HepG2 (cell line): Measurements from ENCODE around the gene KANK4. TPM values are rescaled to one million over a fixed set of nuclear protein-coding genes. Genes with fewer than 3 reads are reported as not detected.

Source experiments
- BRF2 ChIP-seq: sonication (generic); formaldehyde crosslinking; IDR thresholded peaks from 2 replicates; pipeline ENCODE4 v1.8.1; 2022; ENCODE audit warnings: mild to moderate bottlenecking, missing genetic modification reagents
- CHD2 ChIP-seq: IDR thresholded peaks from 2 replicates; pipeline ENCODE4 v1.6.1; 2011; ENCODE audit warnings: low read depth, low read length, improper control_type of control experiment
- E2F1 ChIP-seq: sonication (generic); formaldehyde crosslinking; IDR thresholded peaks from 2 replicates; pipeline ENCODE4 v1.5.0; 2020; ENCODE audit warnings: missing genetic modification reagents
- GATAD2A ChIP-seq: IDR thresholded peaks from 2 replicates; pipeline ENCODE4 v1.6.1; 2016
- HOXA7 ChIP-seq: sonication (generic); formaldehyde crosslinking; IDR thresholded peaks from 2 replicates; pipeline ENCODE4 v1.8.1; 2022; ENCODE audit warnings: mild to moderate bottlenecking, missing genetic modification reagents, moderate library complexity
- JARID2 ChIP-seq: sonication (generic); formaldehyde crosslinking; IDR thresholded peaks from 2 replicates; pipeline ENCODE4 v1.8.1; 2023; ENCODE audit warnings: missing genetic modification reagents, inconsistent platforms; ENCODE audit not compliant: insufficient replicate concordance
- JDP2 ChIP-seq: sonication (generic); formaldehyde crosslinking; IDR thresholded peaks from 2 replicates; pipeline ENCODE4 v1.8.1; 2022; ENCODE audit warnings: missing genetic modification reagents, borderline replicate concordance
- JUN ChIP-seq: sonication (generic); formaldehyde crosslinking; IDR thresholded peaks from 2 replicates; pipeline ENCODE4 v1.4.0; 2020; ENCODE audit warnings: mild to moderate bottlenecking, missing genetic modification reagents
- KLF9 ChIP-seq: IDR thresholded peaks from 2 replicates; pipeline ENCODE4 v1.6.1; 2016; ENCODE audit warnings: low read depth
- MAX ChIP-seq: IDR thresholded peaks from 2 replicates; pipeline ENCODE4 v1.6.1; 2012; ENCODE audit warnings: inconsistent platforms
- NONO ChIP-seq, 2 experiments: fragments of 450-650 bp in 1 of 2; sonication (generic) in 1 of 2; formaldehyde crosslinking in 1 of 2; IDR thresholded peaks in 1 of 2; conservative IDR thresholded peaks in 1 of 2; 2 replicates each; pipeline versions ENCODE4 v1.6.1 to v1.8.0; 2017 to 2022; ENCODE audit warnings: mild to moderate bottlenecking in 1 of 2, missing genetic modification reagents in 1 of 2, moderate library complexity in 1 of 2
- PHF5A ChIP-seq: IDR thresholded peaks from one replicate; pipeline ENCODE4 v1.6.1; 2018; ENCODE audit warnings: low read depth, missing genetic modification reagents; ENCODE audit not compliant: unreplicated experiment
- PRPF4 ChIP-seq: fragments of 200-400 bp; formaldehyde crosslinking; IDR thresholded peaks from 2 replicates; pipeline ENCODE4 v1.6.1; 2016; ENCODE audit warnings: low read length, low read depth; ENCODE audit not compliant: poor library complexity, severe bottlenecking
- SPEN ChIP-seq: sonication (generic); formaldehyde crosslinking; IDR thresholded peaks from 2 replicates; pipeline ENCODE4 v1.5.1; 2020; ENCODE audit warnings: low read depth, mild to moderate bottlenecking, missing genetic modification reagents
- ZBTB25 ChIP-seq: IDR thresholded peaks from 2 replicates; pipeline ENCODE4 v1.6.1; 2018; ENCODE audit warnings: missing genetic modification reagents
- ZBTB37 ChIP-seq: sonication (generic); formaldehyde crosslinking; IDR thresholded peaks from 2 replicates; pipeline ENCODE4 v1.4.0; 2020; ENCODE audit warnings: mild to moderate bottlenecking, missing genetic modification reagents
- ZBTB42 ChIP-seq: sonication (generic); formaldehyde crosslinking; IDR thresholded peaks from 2 replicates; pipeline ENCODE4 v1.5.0; 2020; ENCODE audit warnings: mild to moderate bottlenecking, missing genetic modification reagents
- ZMYM4 ChIP-seq: sonication (generic); formaldehyde crosslinking; IDR thresholded peaks from 2 replicates; pipeline ENCODE4 v1.8.1; 2023; ENCODE audit warnings: mild to moderate bottlenecking, missing genetic modification reagents
- ZNF274 ChIP-seq: sonication (generic); formaldehyde crosslinking; IDR thresholded peaks from 2 replicates; pipeline ENCODE4 v1.5.1; 2020; ENCODE audit warnings: mild to moderate bottlenecking, missing genetic modification reagents
- ZNF292 ChIP-seq: sonication (generic); formaldehyde crosslinking; IDR thresholded peaks from 2 replicates; pipeline ENCODE4 v1.8.1; 2022; ENCODE audit warnings: mild to moderate bottlenecking, low read depth, missing genetic modification reagents, borderline replicate concordance
- ZNF333 ChIP-seq: sonication (generic); formaldehyde crosslinking; IDR thresholded peaks from 2 replicates; pipeline ENCODE4 v1.4.0; 2020; ENCODE audit warnings: mild to moderate bottlenecking, missing genetic modification reagents, borderline replicate concordance
- ZNF777 ChIP-seq: sonication (generic); formaldehyde crosslinking; IDR thresholded peaks from 2 replicates; pipeline ENCODE4 v1.4.0; 2020; ENCODE audit warnings: missing genetic modification reagents
- ZNF784 ChIP-seq: sonication (generic); formaldehyde crosslinking; IDR thresholded peaks from 2 replicates; pipeline ENCODE4 v1.5.1; 2020; ENCODE audit warnings: missing genetic modification reagents, mild to moderate bottlenecking, borderline replicate concordance
- ZNF883 ChIP-seq: sonication (generic); formaldehyde crosslinking; IDR thresholded peaks from 2 replicates; pipeline ENCODE4 v1.5.1; 2020; ENCODE audit warnings: mild to moderate bottlenecking, missing genetic modification reagents; ENCODE audit errors: not compliant biosample characterization
- polyA plus RNA-seq, 8 experiments: library from polyadenylated mRNA; depleted of rRNA in 3 of 8; stranded (reverse) in 7 of 8; unstranded in 1 of 8; fragments of >200 nt; fragmentation: Illumina TruSeq in 4 of 8; extraction: Trizol in 4 of 8; gene quantifications; 2 replicates each; pipeline versions ENCODE4 v1.2.1 to v1.2.3, GENCODE V29; 2011 to 2016; ENCODE audit warnings: low read depth in 4 of 8, missing spikeins in 1 of 8, mixed read lengths in 1 of 8; ENCODE audit not compliant: insufficient read depth in 1 of 8
- total RNA-seq, 5 experiments: library from RNA; depleted of rRNA; stranded (reverse); fragments of >200 nt; fragmentation: Illumina TruSeq; extraction: Trizol; gene quantifications; 2 replicates each; pipeline ENCODE4 v1.2.3, GENCODE V29; 2016; ENCODE audit warnings: low read depth in 1 of 5

Gene KANK4
- total and polyA plus RNA-seq, 2 of the 13 experiments (the other 11 are each of a cell fraction or from before 2014, with no cell fraction given): 16.1 to 25.7 TPM

GRCh38 chr1:62241371-62242131, 77.7 kb downstream of the KANK4 start (continued):
- TF ChIP-seq ZBTB37 (CRISPR knock-in tag) (no peak), ZNF784 (0 out of 2 replicates have a peak, but pooled peaks have one; percentile 26), PRPF4 (no peak), ZBTB25 (CRISPR knock-in tag) (0 out of 2 replicates have a peak, but pooled peaks have one; percentile 42), CHD2 (no peak), ZBTB42 (no peak), JARID2 (no peak), SPEN (peak; percentile 46), PHF5A (CRISPR knock-in tag) (peak; percentile 72), MAX (peak; percentile 70), NONO (IDR thresholded peaks at IDR 0.05) (no peak), NONO (CRISPR knock-in tag; conservative IDR thresholded peaks at IDR 0.05) (peak; percentile 42; the same call in 1 of the 2 replicates), ZNF883 (CRISPR knock-in tag) (no peak), E2F1 (CRISPR knock-in tag) (no peak), ZNF333 (CRISPR knock-in tag) (no peak; the same call in 1 of the 2 replicates), ZMYM4 (peak; percentile 69), HOXA7 (CRISPR knock-in tag) (no peak), GATAD2A (CRISPR knock-in tag) (peak; percentile 86), ZNF274 (CRISPR knock-in tag) (no peak), ZNF777 (no peak), ZNF292 (CRISPR knock-in tag) (peak; percentile 98; the same call in 1 of the 2 replicates), BRF2 (CRISPR knock-in tag) (no peak), KLF9 (CRISPR knock-in tag) (no peak), JDP2 (no peak), JUN (0 out of 2 replicates have a peak, but pooled peaks have one; percentile 35)
